Measurements from ENCODE around the gene TOGARAM2. TPM values are rescaled to one million over a fixed set of nuclear protein-coding genes. Genes with fewer than 3 reads are reported as not detected.

Gene TOGARAM2
- total RNA-seq, 4 donors from 2014 or later: 0.19 to 10.4 (median 0.96) TPM

DNA sequence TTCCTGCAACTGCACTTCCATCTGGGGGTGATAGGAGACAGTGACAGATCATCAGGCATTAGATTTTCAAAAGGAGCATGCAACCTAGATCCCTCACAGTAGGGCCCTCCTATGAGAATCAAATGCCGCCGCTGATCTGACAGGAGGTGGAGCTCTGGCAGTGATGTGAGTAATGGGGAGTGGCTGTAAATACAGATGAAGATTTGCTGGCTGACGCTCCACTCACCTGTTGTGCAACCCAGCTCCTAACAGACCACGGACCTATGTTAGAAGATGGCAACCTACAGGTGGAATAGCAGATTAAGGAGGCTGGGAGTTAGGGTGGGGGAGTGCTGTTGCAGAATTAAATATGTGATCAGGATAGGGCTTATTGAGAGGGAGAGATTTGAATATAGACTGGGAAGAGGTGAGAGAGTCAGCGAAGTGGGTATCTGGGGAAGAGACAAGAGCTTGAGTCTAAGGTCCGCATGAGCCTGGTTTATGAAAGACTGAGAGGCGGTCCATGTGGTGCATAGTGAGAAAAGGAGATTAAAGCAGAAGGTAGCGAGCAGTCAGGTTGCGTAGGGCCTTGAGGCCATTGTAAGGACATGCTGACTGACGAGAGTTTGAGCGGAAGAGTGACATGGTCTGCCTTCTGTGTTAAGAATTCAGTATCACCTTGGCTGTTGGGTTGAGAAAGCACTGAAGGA, 31.3 kb upstream of the TOGARAM2 start:
- ATAC-seq (ENCODE audit: low FRiP score) (no peak), DNase-seq (ENCODE audit: low spot score) (no peak)
- no peak for TF ChIP-seq CTCF (IDR thresholded peaks at IDR 0.05)

DNA sequence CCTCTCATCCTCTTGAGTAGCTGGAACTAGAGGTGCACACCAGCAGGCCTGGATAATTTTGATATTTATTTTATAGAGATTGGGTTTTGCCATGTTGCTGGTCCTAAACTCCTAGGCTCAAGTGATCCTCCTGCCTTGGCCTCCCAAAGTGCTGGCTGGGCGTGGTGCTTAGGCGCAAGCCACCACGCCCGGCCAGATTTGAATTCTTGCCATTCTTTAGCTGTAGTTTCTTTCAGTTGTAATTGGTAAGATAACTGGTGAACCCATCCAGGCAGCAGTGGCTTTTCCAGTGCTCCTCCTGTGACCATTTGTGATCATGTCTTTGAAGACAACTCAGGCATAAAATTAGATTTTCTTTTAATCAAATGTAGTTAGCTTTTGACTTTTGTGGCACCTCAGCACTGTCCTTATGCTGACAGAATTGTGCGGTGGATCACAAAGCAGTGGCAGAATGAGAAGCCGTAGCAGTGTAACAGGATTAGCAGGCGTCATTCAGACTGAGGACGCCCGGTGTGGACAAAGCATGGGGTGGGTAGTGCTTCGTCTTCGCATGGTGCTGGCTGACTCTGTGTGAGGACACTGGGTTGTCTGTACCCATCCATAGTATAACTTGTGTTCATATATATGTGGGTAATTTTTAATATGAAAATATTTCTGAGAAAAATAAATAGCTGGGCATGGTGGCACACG, 30.0 kb upstream of the TOGARAM2 start:
- TF ChIP-seq CTCF (IDR thresholded peaks at IDR 0.05): no peak
- DNase-seq (ENCODE audit: low spot score) (no peak), ATAC-seq (ENCODE audit: low FRiP score) (no peak)

DNA sequence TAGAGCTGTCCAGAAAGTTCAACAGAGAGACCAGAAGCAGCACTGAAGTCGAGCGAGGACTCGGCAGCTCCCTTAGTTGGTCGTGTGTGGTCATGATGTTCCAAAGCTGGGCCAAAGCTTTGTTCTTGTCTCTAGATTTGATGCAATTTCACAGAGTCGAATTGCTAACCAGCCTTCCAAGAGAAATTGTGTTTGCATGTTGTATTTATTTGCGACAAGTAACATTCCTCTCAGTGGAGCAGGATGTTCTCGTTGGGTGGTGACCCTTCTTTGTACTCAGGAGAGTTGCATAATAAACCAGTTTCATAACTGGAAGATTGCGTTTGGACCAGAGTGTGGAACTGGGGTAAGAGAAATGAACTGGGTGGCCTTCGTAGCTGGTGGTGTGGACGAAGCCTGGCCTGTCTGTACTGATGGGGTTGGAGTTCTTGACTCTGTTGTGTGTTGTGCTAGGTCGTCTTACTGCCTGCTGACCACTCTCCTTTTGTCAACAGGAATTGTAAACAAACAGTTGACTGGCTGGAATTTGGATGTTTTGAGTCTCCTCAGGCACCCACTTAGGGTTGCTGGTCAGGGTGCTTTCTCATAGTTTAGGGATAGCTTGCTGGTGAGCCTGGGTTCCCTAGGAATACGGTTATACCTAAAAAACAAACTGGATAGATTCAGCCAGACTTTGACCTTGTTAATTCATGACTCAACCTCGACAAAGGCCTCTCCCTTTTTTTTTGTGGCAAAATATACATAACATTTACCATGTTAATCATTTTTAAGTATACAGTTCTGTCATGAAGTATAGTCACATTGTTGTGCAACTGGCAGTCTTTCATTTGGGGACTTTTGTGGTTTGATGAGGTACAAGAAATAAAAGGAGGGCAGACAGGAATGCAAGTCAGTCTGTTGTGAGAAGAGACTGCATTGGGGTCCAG, 28.9 kb upstream of the TOGARAM2 start:
- peak; percentile 49 for ATAC-seq (ENCODE audit: low FRiP score)
- no peak for TF ChIP-seq CTCF (IDR thresholded peaks at IDR 0.05)
- DNase-seq (ENCODE audit: low spot score): no peak

DNA sequence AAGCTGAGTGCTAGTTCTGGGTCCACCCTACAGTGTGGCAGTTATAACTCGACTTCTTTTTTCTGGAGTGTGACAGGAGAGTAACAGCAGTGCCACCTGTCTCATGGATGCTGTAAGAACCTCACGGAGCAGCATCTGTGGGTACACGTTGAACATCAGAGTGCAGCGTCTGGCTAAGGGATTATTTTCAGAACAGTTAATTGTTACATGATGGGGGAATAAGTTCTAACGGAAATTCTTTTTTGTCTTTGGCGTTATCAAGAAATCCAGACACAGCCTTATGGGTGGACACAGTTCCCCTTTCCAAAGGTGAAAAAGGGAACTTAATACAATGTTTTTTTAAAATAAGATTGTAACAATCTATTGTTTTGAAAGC, 28.3 kb upstream of the TOGARAM2 start:
- no peak for TF ChIP-seq CTCF (IDR thresholded peaks at IDR 0.05)
- DNase-seq (ENCODE audit: low spot score): no peak
- ATAC-seq (ENCODE audit: low FRiP score): no peak

GRCh38 chr2:28955467-28955866, 25.6 kb upstream of the TOGARAM2 start:
- TF ChIP-seq CTCF (IDR thresholded peaks at IDR 0.05): no peak
- no peak for ATAC-seq (ENCODE audit: low FRiP score)

GRCh38 chr2:28956415-28956826, 24.7 kb upstream of the TOGARAM2 start:
- ATAC-seq (ENCODE audit: low FRiP score) (no peak), DNase-seq (ENCODE audit: low spot score) (no peak)
- no peak for TF ChIP-seq CTCF (IDR thresholded peaks at IDR 0.05)

More at GRCh38 chr2:28955467-28955866, 25.6 kb upstream of the TOGARAM2 start:
- no peak for DNase-seq (ENCODE audit: low spot score)

All from omental fat pad (tissue), 4 donors.